K562 (cell line): ENCODE data around the gene NCOA4. TPM values are rescaled to one million over a fixed set of nuclear protein-coding genes. Genes with fewer than 3 reads are reported as not detected.

ENCODE experiments used
- ATAC-seq: fragments of 200-7000 bp; cut with Tn5 transposase; 3 replicates; pipeline ENCODE4 v1.9.1; 2020; ENCODE audit warnings: moderate library complexity
- BruUV-seq: library from RNA; stranded (reverse); fragments of 400-500 nt; replicated peaks from 2 replicates; lab custom pipeline; 2021; lab: Mats Ljungman, UMichigan
- CTCF ChIA-PET: fragments of 300-600 bp; formaldehyde crosslinking; extraction: SDS; loops from one replicate; lab custom pipeline; 2021; ENCODE audit warnings: low intra/inter-chr PET ratio; lab: Yijun Ruan, JAX
- POLR2A ChIA-PET: fragments of 300-600, 350-650 bp; sonication (Branson Sonifier 250); formaldehyde crosslinking; extraction: SDS; loops from one replicate; lab custom pipeline; 2021; ENCODE audit warnings: antibody characterized with exemption, inconsistent platforms; lab: Yijun Ruan, JAX
- DNase-seq, 4 experiments: peaks; one replicate each; pipeline versions ENCODE4 v3.0.0 to v3.0.0-alpha.2; 2011 to 2018; ENCODE audit warnings: low spot score in 3 of 4, mixed read lengths in 3 of 4; ENCODE audit errors: extremely low read depth in 1 of 4
- FAIRE-seq: peaks from 2 replicates; lab custom pipeline; 2011; peaks lifted over from hg19 to GRCh38; lab: Jason Lieb, UNC
- H2AFZ ChIP-seq: 2 replicates; pipeline ENCODE4 v1.6.0; 2011; ENCODE audit warnings: low read depth, low read length, control low read depth, inconsistent platforms
- H3K27ac ChIP-seq: fragments of 200-600 bp; 3 replicates; pipeline ENCODE4 v1.8.0; 2011; ENCODE audit warnings: low read depth, mild to moderate bottlenecking, control low read depth, inconsistent platforms, low read length, moderate library complexity, mixed read lengths; ENCODE audit errors: extremely low read depth
- H3K27me3 ChIP-seq, 2 experiments: fragments of 300-600 bp in 1 of 2; 2 replicates in 1 of 2; 3 replicates in 1 of 2; pipeline versions ENCODE4 v1.6.0 to v1.8.0; 2011; ENCODE audit warnings: inconsistent platforms in 2 of 2, low read length in 2 of 2, mild to moderate bottlenecking in 1 of 2, mixed read lengths in 1 of 2, moderate library complexity in 1 of 2; ENCODE audit not compliant: control insufficient read depth in 2 of 2, insufficient read depth in 2 of 2
- H3K36me3 ChIP-seq: fragments of 300-600 bp; 3 replicates; pipeline ENCODE4 v1.8.0; 2011; ENCODE audit warnings: mild to moderate bottlenecking, low read length, inconsistent platforms; ENCODE audit not compliant: control insufficient read depth, insufficient read depth
- H3K4me1 ChIP-seq, 2 experiments: fragments of 200-600 bp in 1 of 2; replicated peaks in 1 of 2; 2 replicates in 1 of 2; 3 replicates in 1 of 2; pipeline versions ENCODE4 v1.5.1 to v1.8.0; 2011; ENCODE audit warnings: inconsistent platforms in 2 of 2, low read length in 2 of 2, mild to moderate bottlenecking in 1 of 2, mixed read lengths in 1 of 2, moderate library complexity in 1 of 2; ENCODE audit not compliant: control insufficient read depth in 2 of 2, insufficient read depth in 2 of 2
- H3K4me2 ChIP-seq: 2 replicates; pipeline ENCODE4 v1.6.1; 2011; ENCODE audit warnings: low read length, control low read depth, inconsistent platforms, mixed read lengths; ENCODE audit not compliant: insufficient read depth
- H3K4me3 ChIP-seq: fragments of 200-600 bp; sonication (generic), shearing (Covaris generic); 2 replicates; pipeline ENCODE4 v1.5.1; 2016; ENCODE audit warnings: control low read depth, inconsistent platforms
- H3K79me2 ChIP-seq: fragments of 200-600 bp; 3 replicates; pipeline ENCODE4 v1.8.0; 2011; ENCODE audit warnings: low read length, inconsistent platforms; ENCODE audit not compliant: control insufficient read depth, insufficient read depth
- H3K9ac ChIP-seq, 2 experiments: 2 replicates each; pipeline versions ENCODE4 v1.6.0 to v1.6.1; 2011; ENCODE audit warnings: low read depth in 2 of 2, low read length in 2 of 2, control low read depth in 1 of 2, inconsistent platforms in 1 of 2, mild to moderate bottlenecking in 1 of 2, mixed read lengths in 1 of 2; ENCODE audit not compliant: insufficient read depth in 1 of 2
- H3K9me1 ChIP-seq: one replicate; pipeline ENCODE4 v1.6.0; 2011; ENCODE audit warnings: inconsistent platforms, mild to moderate bottlenecking, low read length, moderate library complexity; ENCODE audit not compliant: control insufficient read depth, insufficient read depth
- H3K9me3 ChIP-seq: replicated peaks from 2 replicates; pipeline ENCODE4 v1.5.1; 2011; ENCODE audit warnings: low read depth, low read length, inconsistent platforms; ENCODE audit not compliant: control insufficient read depth, insufficient read depth
- H4K20me1 ChIP-seq: replicated peaks from 2 replicates; pipeline ENCODE4 v1.6.1; 2011; ENCODE audit warnings: low read length, inconsistent platforms, mixed read lengths; ENCODE audit not compliant: control insufficient read depth, insufficient read depth
- DNMT1 ChIP-seq: fragments of 450-650 bp; IDR thresholded peaks from 2 replicates; pipeline ENCODE4 v1.6.1; 2016; ENCODE audit warnings: antibody characterized with exemption, mild to moderate bottlenecking
- FOXP1 ChIP-seq: sonication (generic); formaldehyde crosslinking; IDR thresholded peaks from 2 replicates; pipeline ENCODE4 v1.8.0; 2022; ENCODE audit warnings: mild to moderate bottlenecking, missing genetic modification reagents
- GABPB2 ChIP-seq: fragments of 250-450 bp; sonication (Bioruptor Pico); conservative IDR thresholded peaks from 2 replicates; pipeline ENCODE4 v1.5.1; 2021; ENCODE audit warnings: mild to moderate bottlenecking
- JUN ChIP-seq, 2 experiments: sonication (generic) in 1 of 2; formaldehyde crosslinking in 1 of 2; IDR thresholded peaks; 2 replicates each; pipeline versions ENCODE4 v1.6.1 to v1.8.0; 2012 to 2022; ENCODE audit warnings: borderline replicate concordance in 2 of 2, mild to moderate bottlenecking in 2 of 2, improper control_type of control experiment in 1 of 2, low read depth in 1 of 2, low read length in 1 of 2, missing genetic modification reagents in 1 of 2
- SMARCE1 ChIP-seq: fragments of 450-650 bp; IDR thresholded peaks from 2 replicates; pipeline ENCODE4 v1.7.1; 2016; ENCODE audit warnings: mild to moderate bottlenecking
- SPI1 ChIP-seq: IDR thresholded peaks from 2 replicates; pipeline ENCODE4 v1.6.1; 2011; ENCODE audit warnings: low read depth, low read length, control low read depth, borderline replicate concordance
- ZFP36 ChIP-seq: fragments of 150-350 bp; IDR thresholded peaks from 2 replicates; pipeline ENCODE4 v1.6.1; 2018; ENCODE audit warnings: low read length, low read depth; ENCODE audit not compliant: partially characterized antibody
- ZNF232 ChIP-seq: sonication (generic); formaldehyde crosslinking; IDR thresholded peaks from 2 replicates; pipeline ENCODE4 v1.8.0; 2022; ENCODE audit warnings: mild to moderate bottlenecking, missing genetic modification reagents
- ZNF354B ChIP-seq: fragments of 250-450 bp; sonication (Bioruptor Pico); IDR thresholded peaks from 2 replicates; pipeline ENCODE4 v1.4.0; 2020
- ZNF766 ChIP-seq: fragments of 200-800 bp; sonication (Bioruptor generic); conservative IDR thresholded peaks from 2 replicates; pipeline ENCODE4 v1.6.1; 2016; ENCODE audit warnings: missing genetic modification characterization, missing compliant biosample characterization
- whole genome bisulfite sequencing: fragments of 100-300 bp; shearing (Covaris generic); methylation state at CpG from one replicate; pipeline ENCODE4 v1.1.6; 2016; ENCODE audit warnings: low coverage, mixed read lengths; ENCODE audit not compliant: insufficient coverage; ENCODE audit errors: missing lambda C conversion rate; 5-methylcytosine and 5-hydroxymethylcytosine counted together
- in situ Hi-C: fragments of 300-500 bp; cut with MboI; formaldehyde crosslinking; loops from 4 replicates; pipeline ENCODE4 v1.15.0; 2018; ENCODE audit warnings: inconsistent platforms, mixed read lengths
- intact Hi-C: fragments of 100-400 bp; cut with micrococcal nuclease; formaldehyde crosslinking; loops from 2 replicates; pipeline ENCODE4 v1.14.2; 2022
- polyA plus RNA-seq, 8 experiments: library from polyadenylated mRNA; depleted of rRNA in 4 of 8; stranded (reverse) in 5 of 8; unstranded in 3 of 8; fragments of >200 nt; fragmentation: Nextera tagmentation in 2 of 8; fragmentation: Illumina TruSeq in 1 of 8; extraction: Ambion mirVana in 2 of 8; extraction: Trizol in 1 of 8; gene quantifications; 2 replicates each; pipeline versions ENCODE4 v1.2.1 to v1.2.3, GENCODE V29; 2011 to 2014; ENCODE audit warnings: inconsistent platforms in 1 of 8, missing spikeins in 1 of 8
- total RNA-seq, 7 experiments: library from RNA; depleted of rRNA in 6 of 7; stranded (reverse); fragments of >200 nt in 6 of 7; fragmentation: Illumina TruSeq in 2 of 7; extraction: Trizol in 2 of 7; gene quantifications; 2 replicates each; pipeline versions ENCODE4 v1.2.1 to v1.2.3, GENCODE V29; 2011 to 2021; ENCODE audit warnings: low replicate concordance in 1 of 7
- TF ChIP-seq, protein P1 (sequence below): sonication (generic); formaldehyde crosslinking; IDR thresholded peaks from 2 replicates; pipeline ENCODE4 v1.8.1; 2023; ENCODE audit warnings: mild to moderate bottlenecking, missing genetic modification reagents
- TF ChIP-seq, protein P2 (sequence below): IDR thresholded peaks from 2 replicates; pipeline ENCODE4 v1.6.1; 2011; ENCODE audit warnings: borderline replicate concordance, low read depth, mild to moderate bottlenecking, moderate library complexity, low read length; ENCODE audit not compliant: insufficient read depth, poor library complexity, severe bottlenecking
- TF ChIP-seq, protein P3 (sequence below): sonication (generic); IDR thresholded peaks from 2 replicates; pipeline ENCODE4 v1.6.1; 2016
- TF ChIP-seq, protein P4 (sequence below): sonication (generic); formaldehyde crosslinking; IDR thresholded peaks from 2 replicates; pipeline ENCODE4 v1.9.0; 2022; ENCODE audit warnings: mild to moderate bottlenecking, missing genetic modification reagents

NCOA4 gene
- total and polyA plus RNA-seq, 9 of the 15 experiments (the other 6 are each of a cell fraction or from before 2014, with no cell fraction given), result 89.8 to 283 (median 181) TPM

DNA sequence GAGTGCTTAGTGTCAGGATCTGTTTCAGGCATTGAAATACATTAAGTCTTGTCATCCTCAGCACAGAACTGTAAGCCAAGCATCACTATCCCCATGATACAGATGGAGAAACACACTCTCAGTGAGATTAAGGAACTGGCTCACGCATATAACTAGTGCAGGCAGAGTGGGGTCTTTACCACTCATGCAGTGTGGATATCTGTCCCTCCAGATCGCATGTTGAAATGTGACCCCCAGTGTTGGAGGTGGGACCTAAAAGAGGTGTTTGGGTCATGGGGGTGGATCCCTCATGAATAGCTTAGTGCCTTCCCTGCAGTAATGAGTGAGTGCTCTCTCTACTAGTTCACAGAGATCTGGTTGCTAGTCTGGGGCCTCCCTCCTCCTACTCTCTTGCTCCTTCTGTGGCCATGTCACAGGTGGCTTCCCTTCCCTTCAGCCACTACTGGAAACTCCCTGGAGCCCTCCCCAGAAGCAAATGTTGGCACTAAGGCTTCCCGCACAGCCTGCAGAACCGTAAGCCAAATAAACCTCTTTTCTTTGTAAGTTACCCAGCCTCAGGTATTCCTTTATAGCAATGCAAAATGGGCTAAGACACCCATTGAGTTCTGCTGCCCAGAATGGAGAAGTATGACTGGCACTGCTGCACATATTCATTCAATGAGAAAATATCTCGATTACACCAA is 47.4 kb upstream of the NCOA4 start:
- Histone ChIP-seq H3K4me1 (peaks cover 8 to 15% of the 10 kb centered on the region in 2 experiments), H3K9me3 (no peaks in the 10 kb centered on the region), H3K27ac (no peak overlapping the region), H3K27me3 (no peaks in the 10 kb centered on the region), H3K9ac (no peak overlapping the region), H2AFZ (peak overlapping the region; percentile 36), H3K4me3 (no peak overlapping the region), H4K20me1 (no peaks in the 10 kb centered on the region), H3K36me3 (no peaks in the 10 kb centered on the region), H3K79me2 (no peaks in the 10 kb centered on the region), H3K4me2 (no peak overlapping the region), H3K9me1 (no peaks in the 10 kb centered on the region)
- CTCF ChIA-PET, result no interaction called here
- ATAC-seq (peak; percentile 67), FAIRE-seq (no peak), DNase-seq (no peak)
- no peak for TF ChIP-seq ZNF232 (CRISPR knock-in tag)
- TF ChIP-seq, protein P1, sequence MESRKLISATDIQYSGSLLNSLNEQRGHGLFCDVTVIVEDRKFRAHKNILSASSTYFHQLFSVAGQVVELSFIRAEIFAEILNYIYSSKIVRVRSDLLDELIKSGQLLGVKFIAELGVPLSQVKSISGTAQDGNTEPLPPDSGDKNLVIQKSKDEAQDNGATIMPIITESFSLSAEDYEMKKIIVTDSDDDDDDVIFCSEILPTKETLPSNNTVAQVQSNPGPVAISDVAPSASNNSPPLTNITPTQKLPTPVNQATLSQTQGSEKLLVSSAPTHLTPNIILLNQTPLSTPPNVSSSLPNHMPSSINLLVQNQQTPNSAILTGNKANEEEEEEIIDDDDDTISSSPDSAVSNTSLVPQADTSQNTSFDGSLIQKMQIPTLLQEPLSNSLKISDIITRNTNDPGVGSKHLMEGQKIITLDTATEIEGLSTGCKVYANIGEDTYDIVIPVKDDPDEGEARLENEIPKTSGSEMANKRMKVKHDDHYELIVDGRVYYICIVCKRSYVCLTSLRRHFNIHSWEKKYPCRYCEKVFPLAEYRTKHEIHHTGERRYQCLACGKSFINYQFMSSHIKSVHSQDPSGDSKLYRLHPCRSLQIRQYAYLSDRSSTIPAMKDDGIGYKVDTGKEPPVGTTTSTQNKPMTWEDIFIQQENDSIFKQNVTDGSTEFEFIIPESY (CRISPR knock-in tag), result no peak
- no peak for TF ChIP-seq GABPB2 (CRISPR knock-in tag)
- peak; percentile 38; the same call in 1 of the 2 replicates for TF ChIP-seq SPI1
- no peak for TF ChIP-seq ZNF354B (CRISPR knock-in tag)
- no peak for TF ChIP-seq FOXP1 (CRISPR knock-in tag)
- no peak for TF ChIP-seq ZFP36
- peak; percentile 82 for TF ChIP-seq ZNF766
- no peak for TF ChIP-seq JUN (IDR thresholded peaks at IDR 0.05; ENCODE audit: borderline replicate concordance, low read depth, low read length)
- no peak for TF ChIP-seq JUN (CRISPR knock-in tag; IDR thresholded peaks at IDR 0.05; ENCODE audit: borderline replicate concordance)
- no peak for TF ChIP-seq SMARCE1
- TF ChIP-seq, protein P2, sequence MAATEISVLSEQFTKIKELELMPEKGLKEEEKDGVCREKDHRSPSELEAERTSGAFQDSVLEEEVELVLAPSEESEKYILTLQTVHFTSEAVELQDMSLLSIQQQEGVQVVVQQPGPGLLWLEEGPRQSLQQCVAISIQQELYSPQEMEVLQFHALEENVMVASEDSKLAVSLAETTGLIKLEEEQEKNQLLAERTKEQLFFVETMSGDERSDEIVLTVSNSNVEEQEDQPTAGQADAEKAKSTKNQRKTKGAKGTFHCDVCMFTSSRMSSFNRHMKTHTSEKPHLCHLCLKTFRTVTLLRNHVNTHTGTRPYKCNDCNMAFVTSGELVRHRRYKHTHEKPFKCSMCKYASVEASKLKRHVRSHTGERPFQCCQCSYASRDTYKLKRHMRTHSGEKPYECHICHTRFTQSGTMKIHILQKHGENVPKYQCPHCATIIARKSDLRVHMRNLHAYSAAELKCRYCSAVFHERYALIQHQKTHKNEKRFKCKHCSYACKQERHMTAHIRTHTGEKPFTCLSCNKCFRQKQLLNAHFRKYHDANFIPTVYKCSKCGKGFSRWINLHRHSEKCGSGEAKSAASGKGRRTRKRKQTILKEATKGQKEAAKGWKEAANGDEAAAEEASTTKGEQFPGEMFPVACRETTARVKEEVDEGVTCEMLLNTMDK, result no peak
- TF ChIP-seq, protein P3, sequence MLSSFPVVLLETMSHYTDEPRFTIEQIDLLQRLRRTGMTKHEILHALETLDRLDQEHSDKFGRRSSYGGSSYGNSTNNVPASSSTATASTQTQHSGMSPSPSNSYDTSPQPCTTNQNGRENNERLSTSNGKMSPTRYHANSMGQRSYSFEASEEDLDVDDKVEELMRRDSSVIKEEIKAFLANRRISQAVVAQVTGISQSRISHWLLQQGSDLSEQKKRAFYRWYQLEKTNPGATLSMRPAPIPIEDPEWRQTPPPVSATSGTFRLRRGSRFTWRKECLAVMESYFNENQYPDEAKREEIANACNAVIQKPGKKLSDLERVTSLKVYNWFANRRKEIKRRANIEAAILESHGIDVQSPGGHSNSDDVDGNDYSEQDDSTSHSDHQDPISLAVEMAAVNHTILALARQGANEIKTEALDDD, result peak; percentile 47; the same call in 1 of the 2 replicates
- TF ChIP-seq, protein P4, sequence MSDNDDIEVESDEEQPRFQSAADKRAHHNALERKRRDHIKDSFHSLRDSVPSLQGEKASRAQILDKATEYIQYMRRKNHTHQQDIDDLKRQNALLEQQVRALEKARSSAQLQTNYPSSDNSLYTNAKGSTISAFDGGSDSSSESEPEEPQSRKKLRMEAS (CRISPR knock-in tag), result no peak
- TF ChIP-seq DNMT1, result no peak
- in situ Hi-C loops (loop anchor here (25.0 kb wide), 1 partner anchor 1684 kb away; the partner anchor contains the start of gene SYT15B), intact Hi-C loops (no loop called here)
- WGBS, result 33% methylated on average over 5 of the region's 5 CpGs
- POLR2A ChIA-PET, result interaction anchor here (0.6 to 1.3 kb wide), 4 partner anchors 9 to 111 kb away, joined by 3 to 7 read pairs (median 4); no protein-coding TSS in a partner anchor
- no TSS peak for BruUV-seq
